ENCODE results near the gene SEPTIN7.

GRCh38 chr7:35792873-35793489 lies 7.9 kb upstream of the SEPTIN7 start:
- TF ChIP-seq CTCF (IDR thresholded peaks at IDR 0.05; ENCODE audit: low read depth, low read length) = no peak
- no peak for TF ChIP-seq EZH2phosphoT487 (IDR thresholded peaks at IDR 0.05; ENCODE audit: low read depth)

All from OCI-LY3 (cell line).